ENCODE data around the gene MORC3. TPM values are rescaled to one million over a fixed set of nuclear protein-coding genes. Genes with fewer than 3 reads are reported as not detected.
"Not testable (repeated sequence)": the region's sequence is repeated elsewhere in the genome, so short reads cannot be mapped to it uniquely, and the experiment has no call there.

The MORC3 gene
- total RNA-seq: 21.6 TPM
- long read RNA-seq, full-length matches to known transcripts: 8 of 11 reads
- long read RNA-seq, partial matches to known transcripts: 1 of 11 reads
- long read RNA-seq, other reads (novel, unspliced or antisense): 2 of 11 reads

- intact Hi-C loops (cut with DNase I): loop anchor here (5.0 kb wide), 1 partner anchor 183 kb away; the partner anchor contains the start of gene CBR3
- peak; percentile 98 for ATAC-seq
- peak; percentile 99 for DNase-seq (ENCODE audit: missing footprints)
Observed at GRCh38 chr21:36319767-36320420, at the start of gene MORC3. Gene MORC3 (plus strand): TSS chr21:36320197. CDS start chr21:36320265, 68 bp downstream.

- DNase-seq (ENCODE audit: missing footprints); intact Hi-C loops (cut with DNase I); ATAC-seq: not testable (repeated sequence)
Observed at GRCh38 chr21:36270786-36271695, 49.0 kb upstream of the MORC3 start.

GRCh38 chr21:36274128-36274527 lies 45.9 kb upstream of the MORC3 start:
- no peak for ATAC-seq
- intact Hi-C loops (cut with DNase I): no loop called here
- no peak for DNase-seq (ENCODE audit: missing footprints)

GRCh38 chr21:36282568-36283230 lies 37.3 kb upstream of the MORC3 start:
- intact Hi-C loops (cut with DNase I): no loop called here
- ATAC-seq: no peak
- no peak for DNase-seq (ENCODE audit: missing footprints)

- intact Hi-C loops (cut with DNase I); ATAC-seq; DNase-seq (ENCODE audit: missing footprints): not testable (repeated sequence)
Observed at GRCh38 chr21:36283231-36283622, 36.8 kb upstream of the MORC3 start.

- DNase-seq (ENCODE audit: missing footprints) (no peak), ATAC-seq (no peak)
- intact Hi-C loops (cut with DNase I): no loop called here
Observed at GRCh38 chr21:36288651-36289243, 31.2 kb upstream of the MORC3 start.

GRCh38 chr21:36291509-36291908 lies 28.5 kb upstream of the MORC3 start:
- ATAC-seq (no peak), DNase-seq (ENCODE audit: missing footprints) (no peak)
- intact Hi-C loops (cut with DNase I): no loop called here

- ATAC-seq: no peak
- DNase-seq (ENCODE audit: missing footprints): no peak
- intact Hi-C loops (cut with DNase I): no loop called here
Observed at GRCh38 chr21:36297406-36297937, 22.5 kb upstream of the MORC3 start.

GRCh38 chr21:36297938-36298572 lies 21.9 kb upstream of the MORC3 start:
- intact Hi-C loops (cut with DNase I): no loop called here
- DNase-seq (ENCODE audit: missing footprints): no peak
- ATAC-seq: peak; percentile 86

GRCh38 chr21:36306872-36307534 lies 13.0 kb upstream of the MORC3 start:
- ATAC-seq (no peak), DNase-seq (ENCODE audit: missing footprints) (no peak)
- intact Hi-C loops (cut with DNase I): no loop called here

GRCh38 chr21:36310016-36310415 lies 10.0 kb upstream of the MORC3 start:
- intact Hi-C loops (cut with DNase I): no loop called here
- ATAC-seq (no peak), DNase-seq (ENCODE audit: missing footprints) (no peak)

- intact Hi-C loops (cut with DNase I); DNase-seq (ENCODE audit: missing footprints); ATAC-seq: not testable (repeated sequence)
Observed at GRCh38 chr21:36313446-36313845, 6.6 kb upstream of the MORC3 start.

GRCh38 chr21:36316045-36316444 lies 4.0 kb upstream of the MORC3 start:
- DNase-seq (ENCODE audit: missing footprints); intact Hi-C loops (cut with DNase I); ATAC-seq: not testable (repeated sequence)

GRCh38 chr21:36316872-36317484 lies 3.0 kb upstream of the MORC3 start:
- ATAC-seq (no peak), DNase-seq (ENCODE audit: missing footprints) (no peak)
- intact Hi-C loops (cut with DNase I): no loop called here

GRCh38 chr21:36319406-36319766 lies 611 bp upstream of the MORC3 start:
- ATAC-seq; DNase-seq (ENCODE audit: missing footprints); intact Hi-C loops (cut with DNase I): not testable (repeated sequence)

GRCh38 chr21:36320421-36321324 lies 676 bp downstream of the MORC3 start:
- intact Hi-C loops (cut with DNase I): loop anchor here (5.0 kb wide), 1 partner anchor 183 kb away; the partner anchor contains the start of gene CBR3
- ATAC-seq: peak; percentile 51
- DNase-seq (ENCODE audit: missing footprints): peak; percentile 86
